Hindlimb muscle (tissue), 1 donor: Measurements from ENCODE around the gene RGPD3. TPM values are rescaled to one million over a fixed set of nuclear protein-coding genes. Genes with fewer than 3 reads are reported as not detected.
"Not testable (repeated sequence)": the region's sequence is repeated elsewhere in the genome, so short reads cannot be mapped to it uniquely, and the experiment has no call there.

Experiments used
- DNase-seq: peaks from one replicate; pipeline ENCODE4 v3.0.0-alpha.2; 2013
- polyA plus RNA-seq: library from polyadenylated mRNA; unstranded; fragments of 120-200 nt; gene quantifications from one replicate; pipeline ENCODE4 v1.2.1, GENCODE V29; 2013; ENCODE audit not compliant: insufficient read length

The RGPD3 gene
- polyA plus RNA-seq, 1 donor: 0.22 TPM

DNA sequence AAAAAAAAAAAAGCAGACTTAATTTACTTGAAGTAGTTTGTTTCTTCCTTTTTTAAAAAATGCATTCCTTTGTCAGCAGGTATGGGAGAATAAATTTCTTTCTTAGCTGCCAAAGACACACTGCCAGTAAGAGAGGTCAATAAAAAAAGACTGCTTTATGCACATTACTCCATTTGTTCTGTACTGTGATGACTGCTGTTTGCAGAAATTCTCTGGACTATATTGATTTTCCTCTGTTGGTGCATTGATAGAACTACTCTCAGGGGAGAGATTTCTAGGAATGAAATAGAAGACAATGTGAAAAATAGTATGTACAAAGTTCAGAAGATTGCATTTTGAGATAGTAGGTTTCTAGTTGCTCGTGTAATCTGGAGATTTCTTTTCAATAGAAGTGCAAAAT is 11.3 kb upstream of the RGPD3 start:
- DNase-seq: not testable (repeated sequence)

DNA sequence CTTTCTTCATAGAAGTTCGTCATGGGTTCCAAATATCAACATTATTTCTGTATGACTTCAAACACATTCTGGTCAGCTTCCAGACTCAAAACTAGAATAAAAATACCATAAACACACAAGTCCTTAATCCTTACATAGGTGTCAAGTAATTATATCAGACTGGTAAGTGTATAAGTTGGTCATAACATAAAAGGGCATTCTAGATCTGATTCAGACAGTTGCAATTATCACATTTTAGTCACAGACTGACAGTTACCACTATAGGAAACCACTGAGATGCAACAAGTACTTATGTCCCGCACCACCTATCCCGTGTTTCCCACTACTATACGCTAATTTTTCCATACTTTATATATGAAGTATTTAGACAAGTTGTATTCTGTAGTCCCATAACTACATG is 9.4 kb upstream of the RGPD3 start:
- not testable (repeated sequence) for DNase-seq

DNA sequence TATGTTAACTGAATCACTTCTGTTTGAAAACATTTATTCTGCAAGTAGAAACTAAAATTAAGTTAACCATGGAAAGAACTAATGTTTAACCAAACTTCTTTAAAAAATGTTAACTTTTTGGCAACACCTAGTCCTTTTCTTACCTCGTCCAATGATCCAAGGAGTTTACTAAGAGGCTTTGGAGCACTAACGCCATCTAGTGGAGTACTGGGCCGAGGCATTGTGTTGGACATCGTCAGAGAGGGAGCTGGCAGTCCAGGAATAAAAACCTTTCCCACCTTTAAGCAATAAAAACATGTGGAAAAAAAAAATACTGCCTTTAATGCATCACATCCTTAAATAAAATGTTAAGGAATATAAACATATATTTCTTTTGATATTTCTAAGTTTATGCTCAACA is 2.4 kb upstream of the RGPD3 start:
- DNase-seq: not testable (repeated sequence)

DNA sequence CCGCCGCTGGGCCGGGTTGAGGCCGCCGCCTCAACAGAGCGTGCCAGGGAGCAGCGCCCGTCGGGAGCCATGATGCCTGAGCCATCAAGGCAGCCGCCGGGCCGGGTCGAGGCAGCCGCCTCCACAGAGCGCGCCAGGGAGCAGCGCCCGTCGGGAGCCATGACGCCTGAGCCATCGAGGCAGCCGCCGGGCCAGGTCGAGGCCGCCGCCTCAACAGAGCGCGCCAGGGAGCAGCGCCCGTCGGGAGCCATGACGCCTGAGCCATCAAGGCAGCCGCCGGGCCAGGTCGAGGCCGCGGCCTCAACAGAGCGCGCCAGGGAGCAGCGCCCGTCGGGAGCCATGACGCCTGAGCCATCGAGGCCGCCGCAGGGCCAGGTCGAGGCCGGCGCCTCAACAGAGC is 697 bp downstream of the RGPD3 start:
- DNase-seq: not testable (repeated sequence)

DNA sequence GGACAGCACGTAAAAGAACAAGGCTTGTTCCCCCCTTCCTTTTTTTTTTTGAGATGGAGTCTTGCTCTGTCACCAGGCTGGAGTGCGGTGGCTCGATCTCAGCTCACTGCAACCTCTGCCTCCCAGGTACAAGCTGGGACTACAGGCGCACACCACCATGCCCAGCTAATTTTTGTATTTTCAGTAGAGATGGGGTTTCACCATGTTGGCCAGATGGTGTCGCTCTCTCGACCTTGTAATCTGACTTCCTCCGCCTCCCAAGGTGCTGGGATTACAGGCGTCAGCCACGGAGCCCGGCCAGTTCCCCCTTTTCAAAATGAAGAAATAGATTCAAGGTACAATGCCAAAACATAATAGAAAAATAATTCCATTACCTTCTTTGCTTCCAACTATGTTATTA is 6.3 kb downstream of the RGPD3 start:
- peak; percentile 0 for DNase-seq

DNA sequence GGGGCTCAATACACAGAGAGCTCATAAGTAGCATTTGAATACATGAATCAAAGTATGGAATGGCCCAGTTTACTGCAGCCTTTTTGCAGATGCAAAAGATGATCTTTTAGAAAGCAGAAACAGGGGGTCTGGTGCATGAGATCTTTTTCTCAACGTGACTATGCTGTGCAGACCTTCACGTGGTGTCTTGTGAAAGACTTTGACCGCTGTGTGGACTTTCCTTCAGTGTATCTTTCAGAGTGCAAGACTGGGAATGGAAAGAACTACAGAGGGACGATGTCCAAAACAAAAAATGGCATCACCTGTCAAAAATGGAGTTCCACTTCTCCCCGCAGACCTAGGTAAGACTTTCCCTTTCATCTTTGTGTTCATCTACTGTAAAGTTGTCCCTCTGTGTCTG is 77.5 kb downstream of the RGPD3 start:
- not testable (repeated sequence) for DNase-seq

DNA sequence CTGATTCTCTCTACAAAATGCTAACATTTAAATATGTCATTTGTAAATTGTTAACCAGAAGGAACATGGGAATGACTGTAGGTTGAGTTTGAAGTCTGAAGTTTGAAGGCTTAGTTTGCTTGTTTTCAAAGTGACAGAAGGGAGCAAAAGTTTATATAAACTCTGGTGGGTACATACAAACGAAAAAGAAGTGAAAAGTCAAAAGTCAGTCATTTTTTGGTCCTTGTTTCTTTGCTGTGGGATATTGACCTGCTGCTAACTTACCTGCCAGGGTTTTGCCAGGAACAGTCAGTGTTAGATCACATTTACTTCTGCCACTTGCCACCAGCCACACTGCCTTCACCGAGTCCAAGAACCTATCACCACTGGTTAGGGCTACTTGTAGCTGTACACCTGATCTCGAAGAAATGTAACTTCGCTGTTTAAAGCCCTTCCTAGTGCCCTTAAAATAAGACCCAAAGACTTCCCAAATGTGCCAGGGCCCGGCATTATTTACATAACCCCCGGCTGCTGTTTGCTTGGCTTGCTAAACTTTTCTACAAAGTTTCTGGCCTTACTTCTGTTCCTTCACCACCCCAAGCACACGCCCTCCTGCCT is 79.3 kb downstream of the RGPD3 start:
- not testable (repeated sequence) for DNase-seq

DNA sequence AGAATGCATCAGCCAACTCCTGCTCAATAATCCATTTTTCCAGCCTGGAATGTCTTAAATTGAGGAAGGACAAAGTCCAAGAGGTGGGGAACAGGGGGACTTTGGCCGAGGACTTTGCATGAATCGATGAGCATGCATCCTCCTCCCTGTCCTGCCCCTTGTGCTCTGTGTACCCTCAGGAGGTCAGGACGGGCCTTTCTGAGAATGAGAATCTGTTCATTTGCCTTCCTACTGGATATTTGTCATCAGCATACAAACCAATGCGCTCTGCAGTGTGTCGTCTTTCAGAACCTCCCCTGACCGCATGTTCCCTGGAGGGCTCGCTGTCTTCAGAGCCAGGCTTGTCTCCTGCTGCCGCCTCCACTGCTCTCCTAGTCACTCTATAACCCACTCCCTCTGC is 83.7 kb downstream of the RGPD3 start:
- DNase-seq: not testable (repeated sequence)

DNA sequence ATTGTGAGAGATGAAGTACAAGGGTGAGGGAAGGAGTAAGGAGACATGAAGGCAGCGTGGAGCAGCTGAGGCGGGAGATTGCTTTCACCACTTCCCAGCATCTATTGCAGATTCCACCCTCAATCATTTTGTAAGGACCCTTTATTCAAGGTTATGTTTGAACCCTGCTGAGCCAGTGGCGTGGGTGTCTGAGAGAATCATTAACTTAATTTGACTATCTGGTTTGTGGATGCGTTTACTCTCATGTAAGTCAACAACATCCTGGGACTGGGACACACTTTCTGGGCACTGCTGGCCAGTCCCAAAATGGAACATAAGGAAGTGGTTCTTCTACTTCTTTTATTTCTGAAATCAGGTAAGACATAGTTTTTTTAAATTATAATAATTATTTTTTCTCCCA is 86.3 kb downstream of the RGPD3 start:
- not testable (repeated sequence) for DNase-seq

DNA sequence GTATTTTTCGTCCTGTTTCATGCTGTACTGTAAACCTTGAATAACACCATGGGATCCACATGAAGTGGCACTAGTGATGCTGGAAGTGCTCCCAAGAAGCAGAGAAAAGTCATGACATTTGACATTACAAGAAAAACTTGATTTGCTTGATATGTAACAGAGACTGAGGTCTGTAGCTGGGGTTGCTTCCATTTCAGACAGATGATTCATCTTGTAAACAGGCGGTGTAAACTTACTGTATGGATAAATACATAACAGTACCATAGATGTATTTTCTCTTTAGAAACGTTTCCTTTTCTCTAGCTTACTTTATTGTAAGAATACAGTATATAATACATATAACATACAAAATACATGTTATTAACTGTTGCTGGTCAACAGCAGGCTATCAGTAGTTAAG is 88.6 kb downstream of the RGPD3 start:
- DNase-seq: not testable (repeated sequence)

DNA sequence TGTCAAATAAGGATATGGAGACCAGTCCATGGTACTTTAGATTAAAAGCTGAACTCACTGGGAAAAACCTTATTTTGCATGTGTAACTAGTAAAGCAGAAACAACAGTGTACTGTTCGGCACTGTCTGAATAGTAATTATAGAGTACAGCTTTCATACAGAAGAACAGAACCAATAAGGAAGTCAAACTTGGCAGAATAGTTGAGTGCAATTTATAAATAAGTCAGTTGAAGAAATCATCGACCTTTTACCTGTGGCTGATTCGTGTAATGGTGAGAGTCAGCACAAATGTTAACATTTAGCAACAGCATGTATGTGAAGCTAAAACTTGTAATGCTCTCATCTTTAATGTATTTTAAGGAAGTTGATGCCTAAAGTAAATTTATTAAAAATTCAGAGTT is 99.0 kb downstream of the RGPD3 start:
- DNase-seq: not testable (repeated sequence)

DNA sequence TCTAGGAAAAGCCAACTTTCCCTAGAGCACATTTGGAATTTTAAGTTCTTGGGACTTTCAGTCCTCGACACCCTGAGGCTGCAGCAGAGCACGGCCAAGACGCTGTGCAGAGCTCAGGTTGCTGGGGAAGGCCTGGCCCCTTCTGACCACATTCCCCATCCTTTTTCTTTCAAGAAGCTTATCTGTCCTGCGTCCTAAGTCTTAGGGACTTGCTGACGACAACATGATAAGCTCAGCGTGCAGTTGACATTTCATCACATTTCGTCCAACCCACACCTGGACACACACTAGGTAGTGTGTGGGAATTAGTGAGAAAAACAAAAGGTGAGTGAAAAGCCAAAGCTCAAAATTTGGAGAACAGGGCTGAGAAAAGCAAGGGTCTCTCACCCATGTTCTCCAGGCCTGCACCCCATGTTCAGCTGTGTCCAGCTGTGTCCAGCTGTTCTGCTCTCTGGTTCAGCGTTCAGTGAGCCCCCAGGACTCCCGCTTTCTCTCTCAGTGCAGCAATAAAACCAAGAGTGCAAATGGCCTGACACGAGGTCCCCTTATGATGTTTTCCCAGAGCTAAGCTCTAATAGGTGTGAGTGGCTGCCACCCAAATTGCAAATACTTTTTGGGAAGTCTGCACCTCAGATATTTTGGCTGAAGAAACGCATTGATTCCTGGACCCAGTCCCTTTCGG is 101.9 kb downstream of the RGPD3 start:
- DNase-seq: no peak

DNA sequence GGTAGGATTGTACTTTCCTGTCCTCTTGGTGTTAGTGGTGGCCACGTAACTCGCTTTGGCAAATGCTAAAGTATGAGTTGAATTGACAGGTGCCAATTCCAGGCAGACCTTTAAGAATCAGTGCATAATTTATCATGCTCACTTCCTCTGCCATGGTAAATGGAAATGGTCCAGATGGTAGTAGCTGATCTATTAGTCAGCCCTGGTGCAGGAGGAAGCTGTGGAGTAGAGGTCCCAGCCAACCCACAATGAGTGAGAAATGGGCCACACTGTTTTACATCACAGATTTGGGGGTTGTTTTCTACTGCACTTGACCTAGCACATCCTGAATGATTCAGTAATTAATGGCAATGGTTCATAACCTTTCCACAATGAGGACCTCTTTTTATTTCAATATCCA is 104.4 kb downstream of the RGPD3 start:
- DNase-seq: no peak

DNA sequence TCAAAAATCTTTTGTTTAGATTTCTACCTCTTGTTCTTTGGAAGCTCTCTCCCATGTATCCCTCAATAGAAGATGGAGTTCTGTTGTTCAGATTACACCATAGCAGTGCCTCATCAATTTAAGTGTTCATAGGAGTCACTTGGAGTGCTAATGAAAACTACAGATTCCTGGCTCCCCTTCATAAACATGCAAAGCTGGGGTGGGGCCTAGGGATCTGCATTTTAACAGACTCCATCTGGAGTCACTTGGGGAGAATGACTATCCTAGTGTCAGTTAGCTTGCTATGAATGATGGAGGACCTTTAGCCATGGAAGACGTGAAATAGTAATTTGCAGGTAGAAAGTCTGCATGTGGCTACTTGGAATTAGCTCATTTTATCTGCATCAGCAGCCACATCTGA is 105.4 kb downstream of the RGPD3 start:
- DNase-seq: no peak

DNA sequence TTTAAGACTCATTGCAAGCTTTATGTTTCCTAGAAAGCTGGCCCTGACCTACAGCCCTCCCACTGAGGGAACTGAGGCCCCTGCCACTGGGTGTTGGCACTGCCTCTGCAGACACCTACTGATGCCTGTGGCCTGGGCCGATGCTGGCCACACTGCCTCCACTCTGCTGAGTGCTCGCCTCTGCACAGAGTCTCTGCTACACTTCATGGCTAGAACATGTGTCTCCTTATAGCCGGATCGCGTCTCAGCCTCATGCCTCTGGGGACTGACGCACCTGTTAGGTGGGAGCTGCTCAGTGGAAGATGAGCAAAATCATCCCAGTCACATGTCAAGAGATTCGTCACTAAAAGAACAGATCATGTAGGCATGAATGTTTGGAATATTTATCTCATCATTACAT is 108.7 kb downstream of the RGPD3 start:
- DNase-seq: no peak

DNA sequence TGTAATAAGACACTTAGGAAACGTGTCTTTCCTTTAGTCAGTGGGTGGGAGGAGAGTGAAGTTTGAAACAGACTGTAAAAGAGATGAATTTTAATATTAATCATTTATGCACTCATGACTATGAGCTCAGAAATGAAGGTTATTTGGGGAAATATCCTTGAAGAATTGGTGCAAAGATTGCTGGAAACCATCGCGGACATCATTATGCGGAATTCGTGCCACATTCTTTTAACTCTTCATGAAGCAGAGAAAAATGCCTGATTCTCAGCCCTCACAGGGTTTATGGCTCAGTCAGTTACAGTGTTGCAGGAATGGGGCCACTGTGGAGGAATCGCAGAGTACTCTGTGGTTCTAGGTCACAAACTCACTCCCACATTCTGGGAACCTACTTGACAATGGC is 109.7 kb downstream of the RGPD3 start:
- no peak for DNase-seq

DNA sequence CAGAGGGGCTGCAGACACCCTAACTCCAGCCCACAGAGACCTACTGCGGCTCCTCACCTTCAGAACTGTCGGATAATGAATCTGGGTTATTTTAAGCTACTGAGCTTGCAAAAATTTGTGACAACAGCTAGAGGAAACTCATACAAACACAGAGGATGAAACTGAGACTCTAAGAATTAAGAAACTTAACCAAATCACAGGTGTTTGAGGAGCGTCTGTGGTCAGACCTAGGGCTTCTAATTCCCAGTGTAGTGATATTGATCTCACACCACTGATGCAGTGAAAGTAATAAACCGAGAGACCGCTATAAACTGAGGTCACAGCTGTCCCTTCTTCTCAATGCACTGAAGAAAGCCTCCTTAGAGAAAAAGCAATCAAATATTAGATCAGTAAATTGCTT is 110.1 kb downstream of the RGPD3 start:
- DNase-seq: no peak

DNA sequence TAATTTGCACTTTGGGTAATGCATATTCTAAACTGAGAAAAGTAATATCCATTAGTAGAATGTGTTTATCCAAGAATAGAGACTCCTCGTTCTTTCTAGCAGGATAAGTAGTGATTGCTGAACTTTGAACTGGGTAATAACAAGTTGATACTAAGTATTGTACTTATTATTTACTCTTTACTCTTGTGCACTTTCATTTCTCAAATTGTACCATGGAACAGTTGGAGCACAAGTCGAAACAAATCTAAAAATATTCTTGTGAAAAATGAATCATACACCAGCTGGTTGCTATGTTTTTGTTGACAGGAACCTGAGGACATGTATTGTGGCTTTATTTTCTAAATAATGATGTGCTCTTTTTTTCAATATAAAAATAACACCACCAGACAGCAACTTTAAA is 111.9 kb downstream of the RGPD3 start:
- DNase-seq: no peak

DNA sequence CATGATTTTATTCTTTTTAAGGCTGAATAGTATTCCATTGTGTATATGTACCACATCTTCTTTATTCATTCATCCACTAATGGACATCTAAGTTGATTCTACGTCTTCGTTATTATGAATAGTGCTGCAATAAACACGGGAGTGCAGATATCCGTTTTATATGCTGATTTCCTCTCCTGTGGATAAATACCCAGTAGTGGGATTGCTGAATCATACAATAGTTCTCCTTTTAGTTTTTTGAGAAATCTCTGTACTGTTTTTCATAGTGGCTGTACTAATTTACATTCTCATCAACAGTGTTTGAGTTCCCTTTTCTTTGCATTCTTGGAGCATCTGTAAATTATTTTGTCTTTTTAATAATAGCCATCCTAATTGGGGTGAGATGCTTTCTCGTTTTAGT is 114.5 kb downstream of the RGPD3 start:
- no peak for DNase-seq

DNA sequence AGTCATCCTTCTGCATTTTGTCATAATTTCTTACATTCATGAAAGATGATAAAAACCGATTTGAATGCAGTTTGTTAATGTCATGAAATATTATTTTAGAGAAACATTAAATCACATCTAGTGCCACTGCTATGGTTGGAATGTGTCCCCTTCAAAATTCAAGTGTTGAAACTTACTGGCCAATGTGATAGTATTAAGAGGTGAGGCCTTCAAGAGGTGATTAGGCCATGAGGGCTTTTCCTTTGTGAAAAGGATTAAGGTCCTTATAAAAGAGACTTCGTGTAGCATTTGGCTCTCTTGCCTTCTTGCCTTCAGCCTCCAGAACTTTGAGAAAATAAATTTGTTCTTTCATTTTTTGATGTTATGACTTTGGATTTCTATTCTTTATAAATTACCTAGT is 117.2 kb downstream of the RGPD3 start:
- DNase-seq: no peak

DNA sequence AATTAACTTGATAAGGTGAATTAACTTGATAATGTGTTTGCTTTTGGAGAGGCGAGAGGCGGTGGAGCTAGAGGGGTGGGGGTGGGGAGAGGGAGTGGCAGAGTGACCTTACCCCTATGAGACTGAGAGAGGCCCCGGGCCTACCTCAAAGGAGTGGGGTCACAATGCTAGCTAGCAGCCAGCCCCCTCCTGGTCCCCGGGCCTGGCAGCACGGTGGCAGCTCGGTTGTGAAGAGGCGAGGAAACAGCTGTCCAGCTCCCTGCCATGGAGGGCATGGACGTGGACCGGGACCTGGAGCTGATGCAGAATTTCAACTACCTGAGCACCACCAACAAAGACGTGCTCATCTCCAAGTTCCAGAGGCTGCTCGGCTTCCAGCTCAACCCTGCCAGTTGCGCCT is 123.9 kb downstream of the RGPD3 start:
- no peak for DNase-seq

DNA sequence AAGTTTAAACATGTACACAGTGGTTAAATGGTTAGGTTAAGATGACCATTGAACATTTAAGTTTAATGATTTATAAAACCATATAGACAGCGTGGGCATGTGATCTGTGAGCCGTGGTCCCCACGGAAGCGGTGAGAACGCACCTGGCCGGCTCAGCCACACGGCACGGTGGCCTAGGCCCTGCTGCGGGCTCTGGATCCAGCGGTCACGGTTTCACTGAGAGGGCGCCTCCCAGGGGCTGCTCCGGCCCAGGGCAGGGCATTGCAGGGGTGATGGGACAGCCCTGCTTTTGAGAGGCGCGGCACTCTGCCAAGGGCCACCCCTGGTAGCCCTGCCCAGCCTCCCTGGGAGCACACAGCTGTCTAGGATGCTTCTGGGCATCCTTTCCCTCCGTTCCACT is 124.9 kb downstream of the RGPD3 start:
- DNase-seq: no peak

DNA sequence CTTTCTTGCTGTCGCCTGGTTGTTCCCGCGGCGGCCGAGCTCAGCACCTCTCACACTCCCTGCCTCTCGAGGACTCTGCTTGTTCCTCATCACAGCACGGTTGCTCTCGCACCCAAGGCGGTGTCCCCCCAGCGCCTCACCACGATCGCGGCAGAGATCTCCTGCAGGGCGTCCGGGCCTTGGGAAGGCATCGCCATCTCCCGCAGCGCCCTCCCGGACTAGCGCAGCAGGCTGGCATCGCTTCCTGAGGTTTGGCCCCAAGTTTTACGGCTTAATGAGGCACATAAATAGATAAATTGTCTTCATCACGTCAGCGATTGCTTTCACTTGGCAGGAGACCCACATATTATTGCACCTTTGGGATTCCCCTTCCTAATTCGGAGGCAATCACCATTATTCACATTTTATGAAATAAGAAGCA is 125.4 kb downstream of the RGPD3 start:
- no peak for DNase-seq

DNA sequence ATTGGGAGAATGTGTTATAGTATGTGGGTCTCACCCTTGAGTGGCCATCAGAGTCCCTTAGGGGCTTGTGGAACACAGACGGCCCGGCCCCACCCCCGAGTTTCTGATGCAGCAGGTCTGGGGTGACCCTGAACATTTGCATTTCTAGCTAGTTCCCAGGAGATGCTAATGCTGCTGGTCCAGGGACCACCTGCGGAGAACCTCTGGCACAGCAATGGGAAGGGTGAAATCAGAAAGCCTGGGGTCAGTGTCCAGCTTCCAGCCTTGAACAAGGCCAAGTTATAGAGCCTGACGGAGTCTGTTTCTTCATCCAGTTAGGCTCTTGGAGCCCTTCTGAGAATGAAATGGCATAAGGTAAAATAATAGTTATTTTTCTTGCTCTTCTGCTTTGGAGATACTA is 126.5 kb downstream of the RGPD3 start:
- no peak for DNase-seq
